B cell (primary cell): ENCODE data around the gene GABRG3. TPM values are rescaled to one million over a fixed set of nuclear protein-coding genes. Genes with fewer than 3 reads are reported as not detected.

Experiments
- ATAC-seq: fragments of 200-7000 bp; cut with Tn5 transposase; one replicate; pipeline ENCODE4 v1.10.0; 2021; ENCODE audit warnings: low read depth, mild to moderate bottlenecking, moderate number of reproducible peaks, moderate library complexity
- CTCF ChIA-PET: fragments of 350-600 bp; sonication (Branson Sonifier 250); formaldehyde crosslinking; loops from one replicate; lab custom pipeline; 2021; ENCODE audit warnings: antibody characterized with exemption, inconsistent platforms; lab: Charles Lee
- POLR2A ChIA-PET: fragments of 350-600 bp; sonication (Branson Sonifier 250); formaldehyde crosslinking; loops from one replicate; lab custom pipeline; 2021; ENCODE audit warnings: antibody characterized with exemption; lab: Charles Lee
- DNase-seq: peaks from one replicate; pipeline ENCODE4 v3.0.0; 2013
- H2AFZ ChIP-seq: 2 replicates; pipeline ENCODE4 v1.6.1; 2012; ENCODE audit warnings: mild to moderate bottlenecking, low read depth, low read length; ENCODE audit not compliant: insufficient read depth, poor library complexity, severe bottlenecking
- H3K27ac ChIP-seq, 2 donors: 1 replicate in 1 of 2; 2 replicates in 1 of 2; pipeline ENCODE4 v1.5.1; 2012 to 2013; ENCODE audit warnings: low read length in 2 of 2, mild to moderate bottlenecking in 2 of 2, moderate library complexity in 1 of 2
- H3K27me3 ChIP-seq, 4 experiments: fragments of 200-600 bp in 1 of 4; sonication (generic) in 1 of 4; replicated peaks in 1 of 4; 1 replicate in 2 of 4; 2 replicates in 2 of 4; pipeline versions ENCODE4 v1.6.1 to v1.7.0; 2013 to 2016; ENCODE audit warnings: low read length in 3 of 4, mild to moderate bottlenecking in 2 of 4, mixed read lengths in 1 of 4, moderate library complexity in 1 of 4; ENCODE audit not compliant: insufficient read depth in 4 of 4, control insufficient read depth in 3 of 4; ENCODE audit errors: control extremely low read depth in 1 of 4
- H3K36me3 ChIP-seq, 2 experiments: replicated peaks in 1 of 2; 1 replicate in 1 of 2; 2 replicates in 1 of 2; pipeline versions ENCODE4 v1.6.1 to v1.7.1; 2013; ENCODE audit warnings: low read length in 1 of 2; ENCODE audit not compliant: insufficient read depth in 2 of 2, control insufficient read depth in 1 of 2; ENCODE audit errors: control extremely low read depth in 1 of 2, extremely low read depth in 1 of 2
- H3K4me1 ChIP-seq, 2 donors: fragments of 200-600 bp in 1 of 2; sonication (generic) in 1 of 2; 1 replicate in 1 of 2; 2 replicates in 1 of 2; pipeline versions ENCODE4 v1.5.1 to v1.6.1; 2013 to 2017; ENCODE audit warnings: low read length in 2 of 2; ENCODE audit not compliant: control insufficient read depth in 2 of 2, insufficient read depth in 2 of 2
- H3K4me2 ChIP-seq: replicated peaks from 2 replicates; pipeline ENCODE3; 2012; ENCODE audit warnings: mild to moderate bottlenecking, low read depth, low read length; ENCODE audit not compliant: poor library complexity, severe bottlenecking
- H3K4me3 ChIP-seq, 5 experiments: fragments of 200-600 bp in 1 of 5; sonication (generic) in 1 of 5; 1 replicate in 3 of 5; 2 replicates in 2 of 5; pipeline versions ENCODE4 v1.5.1 to v1.7.0; 2011 to 2016; ENCODE audit warnings: low read length in 4 of 5, mild to moderate bottlenecking in 4 of 5, low read depth in 2 of 5, control low read depth in 1 of 5, moderate library complexity in 1 of 5; ENCODE audit not compliant: insufficient read depth in 1 of 5; ENCODE audit errors: control extremely low read depth in 1 of 5, extremely low read depth in 1 of 5
- H3K79me2 ChIP-seq: fragments of 200-600 bp; sonication (generic); one replicate; pipeline ENCODE4 v1.6.0; 2016; ENCODE audit warnings: low read length; ENCODE audit not compliant: control insufficient read depth, insufficient read depth
- H3K9ac ChIP-seq: fragments of 200-600 bp; sonication (generic); 2 replicates; pipeline ENCODE4 v1.6.1; 2017; ENCODE audit warnings: mild to moderate bottlenecking, low read length, moderate library complexity
- H3K9me3 ChIP-seq, 3 donors: one replicate each; pipeline versions ENCODE4 v1.6.1 to v1.7.1; 2013; ENCODE audit warnings: low read length in 2 of 3; ENCODE audit not compliant: control insufficient read depth in 2 of 3, insufficient read depth in 1 of 3; ENCODE audit errors: control extremely low read depth in 1 of 3
- H4K20me1 ChIP-seq: 2 replicates; pipeline ENCODE4 v1.6.0; 2012; ENCODE audit warnings: mild to moderate bottlenecking, low read length; ENCODE audit not compliant: insufficient read depth, control insufficient read depth, poor library complexity, severe bottlenecking
- H3K27ac Mint-ChIP-seq: one replicate; pipeline ENCODE4 v1.8.0; 2021; ENCODE audit warnings: mixed read lengths
- H3K27me3 Mint-ChIP-seq: one replicate; pipeline ENCODE4 v1.8.0; 2021; ENCODE audit warnings: mixed read lengths
- H3K4me1 Mint-ChIP-seq: one replicate; pipeline ENCODE4 v1.8.0; 2021; ENCODE audit warnings: mixed read lengths
- H3K4me3 Mint-ChIP-seq: one replicate; pipeline ENCODE4 v1.8.0; 2021; ENCODE audit warnings: mixed read lengths
- H3K9me3 Mint-ChIP-seq: one replicate; pipeline ENCODE4 v1.8.0; 2022; ENCODE audit warnings: mixed read lengths; ENCODE audit not compliant: insufficient read depth
- CTCF ChIP-seq: fragments of 200-600 bp; IDR thresholded peaks from one replicate; pipeline ENCODE4 v1.8.0; 2022; ENCODE audit warnings: antibody characterized with exemption, mild to moderate bottlenecking
- EZH2 ChIP-seq: IDR thresholded peaks from 2 replicates; pipeline ENCODE4 v1.6.1; 2012; ENCODE audit warnings: borderline replicate concordance, low read depth, mild to moderate bottlenecking, moderate library complexity, low read length; ENCODE audit not compliant: insufficient read depth, poor library complexity, severe bottlenecking
- WGBS: methylation state at CpG from one replicate; pipeline ENCODE4 v1.1.5; 2013; ENCODE audit warnings: missing lambda C conversion rate; ENCODE audit not compliant: insufficient coverage; 5-methylcytosine and 5-hydroxymethylcytosine counted together
- intact Hi-C: fragments of 100-400 bp; cut with micrococcal nuclease; formaldehyde crosslinking; loops from one replicate; pipeline ENCODE4 v1.10.0; 2022
- polyA plus RNA-seq: library from polyadenylated mRNA; depleted of rRNA; stranded (reverse); fragments of >200 nt; gene quantifications from 2 replicates; pipeline ENCODE4 v1.2.3, GENCODE V29; 2012
- total RNA-seq, 2 donors: library from RNA; stranded (reverse); fragments of 120-200 nt in 1 of 2; gene quantifications; 1 replicate in 1 of 2; 2 replicates in 1 of 2; pipeline versions ENCODE4 v1.2.3 to v1.2.4, GENCODE V29; 2013 to 2022

The GABRG3 gene
- total and polyA plus RNA-seq, 2 donors (not counting 1 experiment from before 2014, with no cell fraction given): not detected

- H3K79me2 ChIP-seq: no peaks in the 10 kb centered on the region
- no peak for ATAC-seq
These were observed 118.2 kb downstream of the GABRG3 start for GRCh38 chr15:27089233-27089586.

GRCh38 chr15:27089676-27090075 is 118.7 kb downstream of the GABRG3 start:
- H3K4me2 ChIP-seq: no peak overlapping the region
- ATAC-seq (no peak), DNase-seq (no peak)
- H2AFZ ChIP-seq: no peak overlapping the region
- H3K9me3 Mint-ChIP-seq: peaks cover 7% of the 10 kb centered on the region
- H3K9ac ChIP-seq: no peak overlapping the region
- POLR2A ChIA-PET: no interaction called here
- CTCF ChIA-PET: no interaction called here
- no peak overlapping the region for H3K27ac ChIP-seq
- no peak overlapping the region for H3K4me3 ChIP-seq
- no peak overlapping the region for H3K4me3 Mint-ChIP-seq
- no peaks in the 10 kb centered on the region for H3K27me3 Mint-ChIP-seq
- intact Hi-C loops: no loop called here
- H3K36me3 ChIP-seq: no peaks in the 10 kb centered on the region
- TF ChIP-seq CTCF: no peak
- TF ChIP-seq EZH2: no peak
- no peaks in the 10 kb centered on the region for H3K4me1 ChIP-seq
- H3K27me3 ChIP-seq: no peaks in the 10 kb centered on the region
- peaks cover 0 to 23% (median 6%) of the 10 kb centered on the region in 3 donors for H3K9me3 ChIP-seq
- no peaks in the 10 kb centered on the region for H3K4me1 Mint-ChIP-seq
- H4K20me1 ChIP-seq: no peaks in the 10 kb centered on the region
- no peak overlapping the region for H3K27ac Mint-ChIP-seq
- 100% methylated on average over 4 of the region's 5 CpGs for WGBS
- no peaks in the 10 kb centered on the region for H3K79me2 ChIP-seq

More at GRCh38 chr15:27089233-27089586, 118.2 kb downstream of the GABRG3 start:
- intact Hi-C loops: no loop called here
- Histone ChIP-seq H3K4me2 (no peak overlapping the region), H4K20me1 (no peaks in the 10 kb centered on the region), H3K27ac (no peak overlapping the region), H2AFZ (no peak overlapping the region), H3K27me3 (no peaks in the 10 kb centered on the region), H3K9me3 (peaks cover 0 to 23% (median 6%) of the 10 kb centered on the region in 3 donors), H3K36me3 (no peaks in the 10 kb centered on the region), H3K4me3 (no peak overlapping the region), H3K4me1 (no peaks in the 10 kb centered on the region), H3K9ac (no peak overlapping the region)
- Mint-ChIP-seq H3K27me3 (no peaks in the 10 kb centered on the region), H3K4me3 (no peak overlapping the region), H3K4me1 (no peaks in the 10 kb centered on the region), H3K27ac (no peak overlapping the region), H3K9me3 (peaks cover 7% of the 10 kb centered on the region)
- ChIA-PET CTCF (no interaction called here), POLR2A (no interaction called here)
- no peak for DNase-seq
- TF ChIP-seq EZH2 (no peak), CTCF (no peak)
- WGBS: 93% methylated on average over 8 of the region's 8 CpGs
